HG02885 (cell line): ENCODE data around the gene RBSN.
"Not testable (repeated sequence)": the region's sequence is repeated elsewhere in the genome, so short reads cannot be mapped to it uniquely, and the experiment has no call there.

ENCODE experiments used
- ATAC-seq: cut with Tn5 transposase; IDR thresholded peaks from one replicate; pipeline ENCODE4 v1.9.1; 2021; ENCODE audit warnings: mild to moderate bottlenecking; ENCODE audit not compliant: unreplicated experiment, poor library complexity

The RBSN gene

DNA sequence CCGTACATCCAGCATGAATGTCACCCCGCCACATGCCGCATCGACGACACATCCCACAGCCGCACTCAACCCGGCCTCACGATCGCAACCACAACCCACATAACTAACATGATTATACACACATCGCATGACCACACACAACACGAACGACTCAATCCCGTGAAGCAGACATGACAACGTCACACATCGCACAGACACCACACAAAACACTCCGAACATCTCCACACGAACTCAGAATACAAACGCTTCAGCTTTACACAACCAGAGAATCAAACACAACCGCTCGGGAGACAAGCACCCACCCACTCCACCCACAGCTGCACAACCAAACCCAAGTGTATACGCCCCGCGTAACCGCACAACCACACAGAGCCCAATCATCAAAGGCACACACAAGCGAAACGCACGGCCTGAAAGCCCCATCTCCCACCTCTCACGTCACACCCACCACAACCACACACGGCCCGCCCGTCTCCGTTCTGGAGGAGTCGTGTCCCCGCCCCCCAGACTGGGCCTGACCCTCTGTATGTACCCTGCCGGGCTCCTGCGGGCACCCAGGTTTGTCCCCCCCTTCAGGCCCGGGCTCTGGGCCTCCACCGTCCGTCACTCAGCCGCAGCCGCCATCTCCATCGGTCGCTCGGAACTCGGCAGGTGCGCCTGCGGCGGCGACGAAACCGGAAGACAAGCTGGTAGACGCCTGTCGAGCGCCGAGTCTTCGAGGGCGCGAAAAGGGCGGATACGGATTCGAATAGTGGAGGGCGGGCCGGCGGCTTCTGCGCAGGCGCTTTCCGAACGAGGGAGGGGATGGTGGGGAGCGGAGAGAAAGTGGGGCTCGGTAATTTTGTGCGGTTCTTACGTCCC is at the start of gene RBSN:
TSS of gene RBSN (minus strand) at position 646 of the 861 bp plus-strand sequence. CDS start 3,028 bp downstream, outside the sequence.
- ATAC-seq: peak; percentile 89

DNA sequence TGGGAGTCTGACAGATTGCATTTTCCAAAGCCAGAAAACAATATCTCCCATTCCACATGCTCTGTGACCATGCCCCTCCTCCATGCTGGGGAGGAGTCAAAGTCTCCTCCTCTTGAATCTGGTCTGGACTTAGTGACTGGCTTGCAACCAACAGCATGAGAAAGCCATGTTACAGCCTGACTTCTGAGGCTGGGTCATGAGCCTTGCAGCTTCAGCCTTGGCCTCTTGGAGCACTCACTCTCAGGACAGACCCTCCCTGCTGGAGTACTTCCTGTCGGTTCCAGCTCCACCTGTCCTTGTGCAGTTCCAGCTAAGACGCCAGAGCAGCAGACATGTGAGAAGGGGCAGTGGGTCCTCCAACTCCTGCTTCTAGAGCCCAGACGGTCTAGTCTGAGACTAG is 49.7 kb upstream of the RBSN start:
- ATAC-seq: no peak

DNA sequence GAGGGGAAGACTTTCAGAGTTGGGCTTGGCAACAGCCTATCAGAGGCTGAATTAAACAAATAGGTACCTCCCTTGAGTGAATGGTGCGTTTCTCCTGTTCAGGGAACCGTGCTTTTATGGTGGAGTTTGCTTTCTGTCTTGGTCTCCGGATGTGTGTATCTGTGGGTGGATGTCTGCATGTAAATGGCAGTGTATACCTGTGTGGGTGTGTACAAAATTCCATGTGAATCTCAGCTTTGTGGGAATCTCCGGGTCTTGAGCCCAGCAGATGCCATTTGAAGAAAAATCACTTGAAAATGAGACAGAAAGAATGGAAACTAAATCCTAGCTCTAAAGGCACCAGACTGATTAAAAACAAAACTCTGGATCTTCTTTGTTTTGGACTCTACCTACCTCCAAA is 37.9 kb upstream of the RBSN start:
- ATAC-seq: not testable (repeated sequence)

DNA sequence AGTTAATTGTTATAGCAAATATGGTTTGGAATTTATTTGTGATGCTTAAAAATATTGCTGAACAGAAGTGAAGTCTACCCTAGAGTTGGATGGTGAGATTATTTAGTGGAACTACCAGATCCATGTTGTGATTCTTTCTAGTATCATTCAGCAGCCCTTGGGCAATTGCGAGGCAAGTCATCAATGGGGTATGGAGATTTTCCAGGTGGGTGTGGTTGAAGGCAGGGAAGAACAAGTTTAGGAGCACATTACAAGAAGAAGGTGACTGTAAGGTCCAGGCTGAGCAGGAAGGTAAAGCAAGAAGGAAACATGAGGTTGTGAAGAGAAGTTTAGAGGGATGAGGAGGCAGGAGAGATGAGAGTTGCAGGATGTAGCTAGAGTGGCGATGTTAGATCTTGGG is 36.0 kb upstream of the RBSN start:
- not testable (repeated sequence) for ATAC-seq

DNA sequence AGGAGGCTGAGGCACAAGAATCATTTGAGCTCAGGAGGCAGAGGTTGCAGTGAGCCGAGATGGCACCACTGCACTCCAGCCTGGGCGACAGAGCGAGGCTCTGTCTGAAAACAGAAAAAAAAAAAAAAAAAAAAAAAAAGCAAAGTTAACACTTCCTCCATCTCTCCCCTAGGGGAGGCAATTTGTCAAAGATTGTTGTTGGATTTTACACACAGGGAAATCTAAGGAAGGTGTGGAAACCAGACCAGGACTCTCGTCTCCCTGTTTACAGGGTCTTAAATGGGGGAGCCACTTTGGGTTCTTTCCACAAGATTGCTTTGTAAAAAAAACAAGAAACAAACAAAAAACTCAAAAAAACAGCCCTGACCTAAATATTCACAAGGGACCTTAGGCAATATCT is 29.5 kb upstream of the RBSN start:
- not testable (repeated sequence) for ATAC-seq

DNA sequence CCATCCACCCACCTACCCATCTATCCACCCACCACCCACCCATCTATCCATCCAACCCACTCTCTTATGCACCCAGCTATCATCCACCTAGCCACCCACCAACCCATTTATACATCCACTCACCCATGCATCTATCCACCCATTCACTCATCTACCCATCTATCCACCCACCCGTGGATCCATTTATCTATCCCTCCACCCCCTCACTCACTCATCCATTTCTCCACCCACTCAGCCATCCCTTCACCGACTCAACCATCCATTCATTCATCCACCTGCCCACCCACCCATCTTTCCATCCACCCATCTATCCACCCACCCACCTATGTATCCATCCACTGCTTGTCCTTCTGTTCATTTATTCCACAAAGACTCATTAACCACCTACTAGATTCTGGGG is 28.0 kb upstream of the RBSN start:
- not testable (repeated sequence) for ATAC-seq

DNA sequence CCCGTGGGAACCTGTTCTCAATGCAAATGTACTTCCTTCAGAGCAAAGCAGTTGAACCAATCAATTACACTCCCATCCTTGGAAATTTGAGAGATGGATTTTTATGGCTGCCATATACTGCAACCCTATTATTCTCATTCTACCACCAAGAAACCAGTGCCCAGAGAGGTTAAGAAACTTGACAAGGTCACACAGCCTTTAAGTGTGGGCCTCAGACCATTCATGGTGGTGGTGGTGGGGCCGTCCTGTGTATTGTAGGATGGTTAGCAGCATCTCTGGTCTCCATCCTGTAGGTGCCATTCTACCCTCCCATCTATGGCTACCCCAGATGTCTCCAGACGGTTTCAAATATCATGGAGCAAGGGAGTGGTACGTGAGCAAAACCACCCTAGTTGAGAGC is 23.4 kb upstream of the RBSN start:
- ATAC-seq: no peak

DNA sequence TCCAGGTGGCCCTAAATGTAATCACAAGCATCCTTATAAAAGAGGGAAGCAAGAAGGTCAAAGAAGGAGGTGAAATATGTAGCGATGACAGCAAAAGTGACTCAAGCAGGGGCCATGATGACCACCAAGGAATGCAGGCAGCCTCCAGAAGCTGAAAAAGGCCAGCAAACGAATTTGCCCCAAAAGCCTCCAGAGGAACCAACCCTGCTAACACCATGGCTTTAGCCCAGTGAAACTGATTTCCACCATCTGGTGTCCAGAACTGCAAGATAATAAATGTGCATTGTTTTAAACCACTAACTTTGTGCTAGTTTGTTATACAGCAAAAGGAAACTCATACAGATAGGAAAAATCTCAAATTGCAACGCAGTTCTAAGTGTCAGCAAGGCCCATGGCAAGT is 23.0 kb upstream of the RBSN start:
- ATAC-seq: no peak

DNA sequence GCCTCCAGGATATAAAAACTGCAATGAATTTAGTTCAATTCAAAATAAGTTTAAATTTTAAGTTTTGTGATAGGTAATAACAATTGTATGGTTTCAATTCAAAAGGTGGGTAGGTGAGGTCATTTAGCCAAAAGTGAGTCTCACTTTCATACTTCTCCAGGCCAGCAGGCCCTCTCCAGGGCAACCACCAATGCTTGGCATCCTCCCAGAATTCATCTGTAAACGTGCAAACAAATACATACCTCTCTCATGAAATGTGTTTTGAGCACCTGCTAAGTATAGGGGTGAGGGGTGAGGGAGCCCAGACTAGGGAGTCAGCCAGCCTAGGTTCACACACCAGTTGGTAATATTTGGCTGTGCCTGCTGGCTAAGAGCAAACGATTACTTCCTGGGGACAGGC is 22.0 kb upstream of the RBSN start:
- no peak for ATAC-seq

DNA sequence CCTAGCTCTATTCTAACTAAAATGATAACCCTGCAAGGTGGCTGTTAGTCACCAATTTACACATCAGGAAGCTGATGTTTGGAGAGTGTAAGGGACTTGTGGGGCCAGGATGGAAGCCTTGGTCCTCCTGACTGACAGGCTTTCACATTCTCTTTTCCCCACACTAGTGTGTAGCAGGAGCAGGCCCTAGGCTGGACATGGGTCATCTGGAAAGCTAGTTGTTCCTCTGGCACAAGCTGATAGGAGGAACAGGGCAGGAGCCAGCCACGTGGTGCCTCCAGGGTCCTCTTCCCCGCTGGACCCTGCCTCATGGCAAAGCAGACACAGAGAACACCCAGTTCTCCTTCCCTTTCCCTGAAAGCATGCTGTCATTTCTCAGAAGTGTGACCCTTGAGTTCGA is 18.1 kb upstream of the RBSN start:
- ATAC-seq: no peak

DNA sequence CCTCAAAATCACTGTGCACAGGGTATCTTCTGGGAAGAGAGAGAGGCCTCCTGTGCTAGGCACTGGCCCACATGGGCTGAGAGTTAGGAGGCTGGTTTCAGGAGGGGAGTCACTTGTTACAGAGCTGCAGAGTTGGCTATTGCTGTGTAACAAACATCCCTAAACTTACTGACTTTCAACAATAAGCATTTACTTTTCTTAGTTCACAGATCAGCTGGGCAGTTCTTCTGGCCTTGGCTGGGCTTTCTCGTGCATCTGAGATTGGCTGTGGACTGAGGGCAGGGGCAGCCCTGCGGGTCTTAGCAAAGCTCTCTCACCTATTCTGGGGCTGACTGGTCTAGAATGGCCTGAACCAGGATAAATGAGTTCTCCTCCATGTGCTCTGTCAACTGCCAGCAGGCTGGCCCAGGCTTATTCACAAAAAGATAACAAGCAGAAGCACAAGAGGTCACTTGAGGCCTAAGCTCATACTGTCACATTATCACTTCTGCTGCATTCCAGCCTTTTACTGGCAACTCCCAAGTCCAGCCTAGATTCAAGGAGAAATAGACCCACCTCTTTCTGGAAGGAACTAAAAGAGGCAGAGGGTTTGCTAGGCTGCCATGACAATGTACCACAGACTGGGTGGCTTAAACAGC is 17.2 kb upstream of the RBSN start:
- no peak for ATAC-seq

DNA sequence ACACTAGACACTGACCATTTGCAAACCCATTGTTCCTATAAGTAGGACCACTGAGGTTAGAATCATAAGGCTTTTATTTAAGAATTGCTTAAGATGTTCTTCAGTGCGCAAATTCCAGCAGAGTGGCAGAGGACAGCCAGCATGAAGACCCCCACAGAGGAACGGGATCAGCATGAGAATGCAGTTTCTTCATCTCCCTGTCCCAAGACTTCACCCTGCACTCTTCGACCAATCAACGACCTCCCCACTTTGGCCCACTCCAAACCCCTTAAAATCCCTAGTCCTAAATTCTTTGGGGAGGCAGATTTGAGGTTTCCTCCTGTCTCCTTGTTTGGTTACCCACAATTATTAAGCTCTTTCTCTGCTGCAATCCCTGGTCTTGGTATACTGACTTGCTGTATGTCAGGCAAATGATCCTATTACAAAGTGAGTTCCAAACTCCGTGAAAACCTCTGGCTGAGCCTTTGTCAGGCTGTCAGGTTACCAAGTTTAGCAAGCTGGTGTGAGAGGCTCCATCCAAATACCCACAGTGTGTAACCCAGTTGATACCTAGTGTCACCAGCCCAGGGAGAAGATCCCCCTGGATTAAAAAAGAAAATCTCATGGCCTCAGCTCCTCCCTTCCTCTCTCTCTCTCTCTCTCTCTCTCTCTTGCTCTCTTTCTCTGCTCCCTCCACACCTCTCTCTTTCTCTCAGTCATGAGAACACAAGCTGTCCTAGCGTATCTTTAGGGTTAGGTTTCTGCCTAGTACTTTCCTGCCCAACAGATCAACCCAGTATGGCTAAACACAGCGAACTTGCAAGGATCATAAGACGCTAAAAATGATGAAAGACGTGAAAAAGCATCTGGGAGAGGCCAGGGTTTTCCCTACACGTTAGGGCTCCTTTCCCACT is 15.8 kb upstream of the RBSN start:
- no peak for ATAC-seq

DNA sequence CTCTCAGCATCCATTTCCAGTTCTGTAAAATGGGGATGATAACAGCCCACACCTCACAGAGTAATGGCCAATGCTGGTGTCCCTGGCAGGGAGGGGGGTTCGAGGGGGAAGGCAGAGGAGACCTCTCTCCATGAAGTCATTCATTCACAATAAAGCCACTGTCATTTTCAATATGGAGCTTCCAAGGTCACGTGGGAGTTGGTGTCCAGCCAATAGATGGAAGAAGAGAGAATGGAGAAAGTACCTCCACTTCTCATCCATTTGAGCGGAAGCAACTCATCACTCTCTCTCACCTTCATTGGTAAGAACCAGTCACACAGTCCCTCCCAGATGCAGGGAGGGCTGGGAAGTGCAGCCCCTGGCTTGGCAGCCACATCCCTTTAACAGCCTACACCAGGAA is 14.9 kb upstream of the RBSN start:
- no peak for ATAC-seq

DNA sequence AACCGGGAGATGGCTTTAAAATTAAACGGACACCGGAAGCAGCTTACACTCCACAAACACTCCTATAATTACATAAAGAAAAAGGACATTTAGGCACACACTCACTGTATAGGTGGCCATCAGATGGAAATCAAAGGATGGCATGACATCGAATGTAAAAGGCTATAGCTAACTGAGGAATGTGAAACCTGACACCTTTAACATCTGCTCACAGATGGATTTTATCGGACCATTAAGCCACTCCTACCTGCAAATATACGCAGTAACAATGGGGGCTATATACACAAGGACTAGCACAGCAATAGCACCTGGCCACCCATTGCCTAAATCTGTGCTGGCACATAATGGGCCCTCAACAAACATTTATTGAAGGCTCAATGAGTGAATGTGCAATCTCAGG is 14.5 kb upstream of the RBSN start:
- no peak for ATAC-seq

DNA sequence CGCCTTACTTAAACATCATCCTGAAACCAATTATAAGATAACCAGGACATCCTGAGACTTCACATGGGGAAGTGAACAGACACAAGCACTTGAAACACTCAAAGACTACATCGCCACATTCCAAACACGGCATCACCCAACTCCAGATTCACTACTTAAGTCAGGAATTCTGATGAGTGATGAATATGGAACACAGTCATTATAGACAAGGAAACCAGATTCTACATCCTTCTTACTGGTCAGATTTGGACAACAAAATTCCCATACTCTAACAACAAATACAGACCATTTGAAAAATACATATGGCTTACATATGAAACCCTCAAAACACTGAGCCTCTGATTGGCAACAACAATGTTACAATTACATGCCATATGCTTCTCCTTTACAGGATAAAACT is 13.1 kb upstream of the RBSN start:
- no peak for ATAC-seq

DNA sequence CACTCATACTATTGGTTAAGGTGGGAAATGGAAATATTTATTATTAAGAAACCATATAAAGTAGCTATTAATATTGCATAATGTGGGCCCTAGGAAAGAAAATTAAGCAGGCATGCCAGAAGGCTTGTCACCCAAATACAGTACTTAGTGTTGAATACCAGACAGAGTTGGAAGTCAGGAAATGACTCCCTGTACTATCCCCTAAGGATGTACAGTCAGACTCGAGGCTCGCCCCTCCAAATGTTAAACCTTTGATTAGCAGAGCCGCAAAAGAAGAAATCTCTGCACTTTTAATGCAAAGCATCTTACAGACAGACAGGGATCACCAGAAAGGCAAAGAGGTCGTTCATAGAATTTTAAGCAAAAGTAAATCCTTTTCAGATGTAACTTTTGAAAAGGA is 11.3 kb upstream of the RBSN start:
- no peak for ATAC-seq

DNA sequence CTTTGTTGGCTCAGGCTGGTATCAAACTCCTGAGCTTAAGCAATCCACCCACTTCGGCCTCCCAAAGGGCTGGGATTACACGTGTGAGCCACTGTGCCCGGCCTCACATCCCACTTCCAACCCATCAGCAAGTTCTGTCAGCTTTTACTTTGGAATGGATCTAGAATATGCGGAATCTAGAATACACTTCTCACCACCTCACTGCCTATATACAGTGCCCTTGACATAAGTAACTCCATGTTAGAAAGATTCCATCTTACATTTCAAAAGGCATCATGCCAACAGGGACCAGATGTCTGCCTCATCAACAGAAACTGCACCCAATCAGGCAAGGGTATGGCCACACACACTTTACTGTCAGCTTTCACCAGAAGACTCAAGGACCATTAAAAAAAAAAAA is 9.9 kb upstream of the RBSN start:
- no peak for ATAC-seq

DNA sequence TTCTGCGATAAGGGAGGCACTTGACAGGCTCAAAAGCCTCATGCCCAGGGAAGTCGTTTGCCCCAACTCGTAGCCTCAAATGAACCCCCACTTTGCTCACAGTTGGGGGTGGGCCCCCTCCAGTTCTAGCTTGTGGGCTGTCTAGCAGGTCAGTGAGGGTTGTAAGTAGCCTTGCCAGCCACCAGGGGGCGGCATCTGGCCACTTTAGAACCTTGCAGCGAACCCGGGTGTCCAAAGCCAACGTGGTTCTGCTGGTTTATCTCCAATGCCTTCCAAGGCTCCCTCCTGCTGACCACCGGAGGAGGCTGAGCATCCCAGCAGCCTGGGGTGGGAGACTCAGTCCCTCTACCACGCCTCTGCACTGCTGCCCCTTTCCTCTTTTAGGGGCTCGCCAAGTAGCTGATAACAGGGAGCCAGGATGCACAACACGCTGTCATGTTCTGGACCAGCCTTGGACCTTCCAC is 9.2 kb upstream of the RBSN start:
- ATAC-seq: peak; percentile 72

DNA sequence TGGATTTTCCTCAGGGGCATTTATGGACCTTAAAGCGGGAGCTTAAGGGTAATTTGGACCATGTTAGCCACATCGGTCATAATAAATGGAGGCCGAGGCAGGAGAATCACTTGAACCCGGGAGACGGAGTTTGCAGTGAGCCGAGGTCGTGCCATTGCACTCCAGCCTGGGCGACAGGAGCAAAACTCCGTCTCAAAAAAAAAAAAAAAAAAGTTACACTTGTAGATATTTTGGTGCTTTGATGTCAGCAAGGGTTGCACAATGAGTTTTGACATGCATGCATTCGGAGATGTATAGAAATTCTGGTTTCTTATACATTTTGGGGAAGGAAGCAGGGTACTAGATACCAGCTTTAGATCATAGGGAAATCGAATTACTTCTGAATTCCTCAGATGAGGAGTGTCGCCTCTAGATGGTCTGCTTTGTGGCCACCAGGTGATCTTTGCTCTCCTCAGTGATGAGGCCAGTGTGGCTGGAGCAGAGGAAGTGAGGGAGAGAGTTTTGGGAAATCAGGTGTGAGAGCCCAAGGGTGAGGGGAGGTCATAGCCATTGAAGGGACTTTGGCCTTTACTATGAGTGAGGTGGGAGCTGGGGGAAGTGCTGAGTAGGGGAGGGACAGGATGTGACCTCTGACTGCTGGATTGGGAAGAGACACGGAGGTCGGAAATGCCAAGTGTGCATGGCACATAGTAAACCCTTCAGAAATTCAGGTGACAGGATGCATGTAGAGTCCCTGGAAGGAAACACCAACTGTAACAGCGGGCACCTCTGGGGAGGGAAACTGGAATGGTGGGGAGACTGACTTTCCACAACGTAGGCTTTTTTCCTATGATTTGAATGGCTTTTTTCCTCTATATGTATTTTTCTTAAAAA is 8.4 kb upstream of the RBSN start:
- ATAC-seq: no peak

DNA sequence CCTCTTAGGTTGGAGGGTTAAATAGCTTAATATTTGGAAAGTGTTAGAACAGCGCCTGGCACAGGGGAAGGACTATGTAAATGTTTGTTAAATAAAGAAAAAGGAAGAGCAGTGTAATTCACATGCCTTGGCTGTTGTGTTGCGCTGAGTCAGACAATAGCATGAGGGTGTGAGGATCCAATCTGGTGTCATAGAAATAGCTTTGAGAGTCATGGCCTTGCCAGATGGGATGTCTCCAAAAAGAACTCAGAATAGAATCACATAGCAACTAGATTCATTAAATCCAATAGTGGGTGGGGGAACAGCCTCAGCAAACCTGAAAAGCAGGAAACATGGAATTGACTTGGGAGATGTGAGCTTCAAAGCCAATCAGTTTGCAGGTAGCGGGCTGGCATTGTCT is 3.9 kb upstream of the RBSN start:
- no peak for ATAC-seq
